ENCODE data around the gene NPLOC4. TPM values are rescaled to one million over a fixed set of nuclear protein-coding genes. Genes with fewer than 3 reads are reported as not detected.
A peak's percentile ranks its signal among the peaks of the same experiment; 100 is the strongest.

NPLOC4 gene
- total and polyA plus RNA-seq, 9 of the 15 experiments (the other 6 are each of a cell fraction or from before 2014, with no cell fraction given): 1.5 to 116 (median 64.5) TPM

DNA sequence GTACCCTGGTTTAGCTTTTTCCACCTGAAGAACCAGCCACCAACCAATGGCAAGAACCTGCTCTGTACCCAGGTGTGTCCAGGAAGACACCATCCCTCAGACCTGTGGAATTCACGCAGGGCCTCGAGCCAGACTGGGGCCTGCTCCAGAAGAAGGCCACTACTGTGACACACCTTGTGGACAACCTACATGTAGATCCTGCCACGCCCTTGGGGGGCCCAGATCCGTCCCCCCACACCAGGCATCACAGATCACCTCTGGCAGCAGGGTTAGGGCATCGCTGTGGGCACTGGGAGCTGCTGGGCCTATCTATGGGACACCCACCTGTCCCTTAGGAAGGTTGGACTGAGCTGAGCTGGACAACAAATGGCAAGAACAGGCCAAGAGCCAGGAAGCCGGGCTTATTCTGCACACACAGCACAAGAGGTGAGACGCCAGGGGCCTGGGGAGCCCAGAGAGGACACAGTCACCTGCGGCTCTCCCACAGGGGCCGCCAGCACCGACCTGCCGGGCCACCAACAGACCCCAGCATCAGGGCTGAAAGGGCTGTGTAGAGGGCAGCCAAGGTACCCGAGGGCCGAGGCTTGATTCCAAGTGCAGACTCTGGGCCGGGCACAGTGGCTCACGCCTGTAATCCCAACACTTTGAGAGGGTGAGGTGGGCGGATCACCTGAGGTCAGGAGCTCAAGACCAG, 92.5 kb downstream of the NPLOC4 start:
- no peak overlapping the region for H2AFZ ChIP-seq (ENCODE audit: low read depth, low read length)
- no TSS peak for BruUV-seq (replicated peaks)
- in situ Hi-C loops (cut with MboI): no loop called here
- H3K36me3 ChIP-seq (ENCODE audit: control insufficient read depth, insufficient read depth, low read length): peaks cover 83% of the 10 kb centered on the region; the same call in 2 of the 3 replicates
- WGBS (ENCODE audit: insufficient coverage, low coverage, missing lambda C conversion rate): 90% methylated on average over 16 of the region's 16 CpGs
- no peak overlapping the region for H3K9ac ChIP-seq (ENCODE audit: insufficient read depth in 1 of 2, low read depth in 2 of 2, low read length in 2 of 2)
- TF ChIP-seq BRF1 (IDR thresholded peaks at IDR 0.05; ENCODE audit: borderline replicate concordance, extremely low read depth, insufficient read length): no peak
- no peak for TF ChIP-seq RHOXF2B (CRISPR knock-in tag; conservative IDR thresholded peaks at IDR 0.05)
- 0 out of 2 replicates have a peak, but pooled peaks have one; percentile 14 for TF ChIP-seq SUPT5H (IDR thresholded peaks at IDR 0.05)
- TF ChIP-seq BACH1 (tag; IDR thresholded peaks at IDR 0.05): no peak
- H3K27me3 ChIP-seq (ENCODE audit: control insufficient read depth in 2 of 2, insufficient read depth in 2 of 2, low read length in 2 of 2): no peaks in the 10 kb centered on the region
- H4K20me1 ChIP-seq (replicated peaks; ENCODE audit: control insufficient read depth, insufficient read depth, low read length): no peaks in the 10 kb centered on the region
- FAIRE-seq (no peak), ATAC-seq (no peak), DNase-seq (ENCODE audit: extremely low read depth in 1 of 4, low spot score in 3 of 4) (no peak)
- H3K9me3 ChIP-seq (replicated peaks; ENCODE audit: control insufficient read depth, insufficient read depth, low read depth, low read length): no peaks in the 10 kb centered on the region
- POLR2A ChIA-PET: interaction anchor here (1.9 to 2.5 kb wide), 2 partner anchors 8 to 11 kb away, joined by 6 to 12 read pairs; partner anchors contain the start of gene FAAP100
- no peak overlapping the region for H3K4me2 ChIP-seq (ENCODE audit: insufficient read depth, low read length)
- no peak overlapping the region for H3K27ac ChIP-seq (ENCODE audit: extremely low read depth, low read depth, low read length)
- no peaks in the 10 kb centered on the region for H3K9me1 ChIP-seq (ENCODE audit: control insufficient read depth, insufficient read depth, low read length)
- H3K4me1 ChIP-seq (replicated peaks in 1 of 2; ENCODE audit: control insufficient read depth in 2 of 2, insufficient read depth in 2 of 2, low read length in 2 of 2): peaks cover 0 to 36% of the 10 kb centered on the region in 2 experiments; a peak in 1 of 5 replicates
- CTCF ChIA-PET (ENCODE audit: low intra/inter-chr PET ratio): no interaction called here
- intact Hi-C loops (cut with micrococcal nuclease): no loop called here
- H3K79me2 ChIP-seq (ENCODE audit: control insufficient read depth, insufficient read depth, low read length): peaks cover 5% of the 10 kb centered on the region
- H3K4me3 ChIP-seq: no peak overlapping the region

DNA sequence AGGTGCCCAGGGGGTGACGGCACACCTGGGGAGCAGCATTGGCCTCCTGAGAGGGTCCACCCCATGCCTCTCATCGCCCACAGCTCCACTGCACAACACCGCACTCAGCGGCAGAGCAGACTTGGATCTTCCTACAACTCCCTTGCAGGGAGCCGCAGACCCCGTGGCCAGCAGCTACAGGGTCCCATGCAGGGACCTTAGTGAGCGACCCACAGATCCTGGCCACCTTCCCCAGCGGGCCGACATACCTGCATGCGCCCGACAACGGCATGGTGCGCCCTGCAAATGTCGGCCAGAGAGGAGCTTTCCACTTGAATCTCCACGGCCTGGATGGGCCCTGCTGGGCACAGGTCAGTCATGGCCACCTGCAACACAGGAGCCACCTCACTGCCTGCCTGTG, 93.2 kb downstream of the NPLOC4 start:
- ATAC-seq: no peak
- H4K20me1 ChIP-seq (replicated peaks; ENCODE audit: control insufficient read depth, insufficient read depth, low read length): no peaks in the 10 kb centered on the region
- no peaks in the 10 kb centered on the region for H3K27me3 ChIP-seq (ENCODE audit: control insufficient read depth in 2 of 2, insufficient read depth in 2 of 2, low read length in 2 of 2)
- H3K4me2 ChIP-seq (ENCODE audit: insufficient read depth, low read length): no peak overlapping the region
- H3K4me1 ChIP-seq (replicated peaks in 1 of 2; ENCODE audit: control insufficient read depth in 2 of 2, insufficient read depth in 2 of 2, low read length in 2 of 2): peaks cover 0 to 38% of the 10 kb centered on the region in 2 experiments; a peak in 1 of 5 replicates
- H2AFZ ChIP-seq (ENCODE audit: low read depth, low read length): no peak overlapping the region
- WGBS (ENCODE audit: insufficient coverage, low coverage, missing lambda C conversion rate): 96% methylated on average over 14 of the region's 15 CpGs
- H3K9me3 ChIP-seq (replicated peaks; ENCODE audit: control insufficient read depth, insufficient read depth, low read depth, low read length): no peaks in the 10 kb centered on the region
- peaks cover 80% of the 10 kb centered on the region; the same call in 2 of the 3 replicates for H3K36me3 ChIP-seq (ENCODE audit: control insufficient read depth, insufficient read depth, low read length)
- H3K9me1 ChIP-seq (ENCODE audit: control insufficient read depth, insufficient read depth, low read length): no peaks in the 10 kb centered on the region
- no peak for FAIRE-seq
- in situ Hi-C loops (cut with MboI): no loop called here
- intact Hi-C loops (cut with micrococcal nuclease): no loop called here
- no TSS peak for BruUV-seq (replicated peaks)
- H3K4me3 ChIP-seq: no peak overlapping the region
- peak overlapping the region in 1 of 2 experiments; percentile 7; a peak in 1 of 4 replicates for H3K9ac ChIP-seq (ENCODE audit: insufficient read depth in 1 of 2, low read depth in 2 of 2, low read length in 2 of 2)
- no peaks in the 10 kb centered on the region for H3K79me2 ChIP-seq (ENCODE audit: control insufficient read depth, insufficient read depth, low read length)
- no peak for DNase-seq (ENCODE audit: extremely low read depth in 1 of 4, low spot score in 3 of 4)
- ChIA-PET CTCF (ENCODE audit: low intra/inter-chr PET ratio) (no interaction called here), POLR2A (interaction anchor here (1.9 to 2.5 kb wide), 2 partner anchors 8 to 10 kb away, joined by 6 to 12 read pairs; partner anchors contain the start of gene FAAP100)
- H3K27ac ChIP-seq (ENCODE audit: extremely low read depth, low read depth, low read length): no peak overlapping the region
- TF ChIP-seq SP2 (IDR thresholded peaks at IDR 0.05; ENCODE audit: extremely low read depth, low read depth, low read length, poor library complexity, severe bottlenecking): no peak
- TF ChIP-seq DDX20 (tag; IDR thresholded peaks at IDR 0.05; ENCODE audit: low read depth): no peak
- TF ChIP-seq TEAD4 (IDR thresholded peaks at IDR 0.05; ENCODE audit: low read length): no peak
- TF ChIP-seq TEAD4 (CRISPR knock-in tag; IDR thresholded peaks at IDR 0.05; ENCODE audit: borderline replicate concordance): no peak
- no peak for TF ChIP-seq ZNF140 (CRISPR knock-in tag; IDR thresholded peaks at IDR 0.05)
- TF ChIP-seq, protein P1, sequence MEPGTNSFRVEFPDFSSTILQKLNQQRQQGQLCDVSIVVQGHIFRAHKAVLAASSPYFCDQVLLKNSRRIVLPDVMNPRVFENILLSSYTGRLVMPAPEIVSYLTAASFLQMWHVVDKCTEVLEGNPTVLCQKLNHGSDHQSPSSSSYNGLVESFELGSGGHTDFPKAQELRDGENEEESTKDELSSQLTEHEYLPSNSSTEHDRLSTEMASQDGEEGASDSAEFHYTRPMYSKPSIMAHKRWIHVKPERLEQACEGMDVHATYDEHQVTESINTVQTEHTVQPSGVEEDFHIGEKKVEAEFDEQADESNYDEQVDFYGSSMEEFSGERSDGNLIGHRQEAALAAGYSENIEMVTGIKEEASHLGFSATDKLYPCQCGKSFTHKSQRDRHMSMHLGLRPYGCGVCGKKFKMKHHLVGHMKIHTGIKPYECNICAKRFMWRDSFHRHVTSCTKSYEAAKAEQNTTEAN (CRISPR knock-in tag; IDR thresholded peaks at IDR 0.05): no peak
- TF ChIP-seq BDP1 (IDR thresholded peaks at IDR 0.05; ENCODE audit: insufficient read depth, insufficient read length): no peak
- TF ChIP-seq, protein P2, sequence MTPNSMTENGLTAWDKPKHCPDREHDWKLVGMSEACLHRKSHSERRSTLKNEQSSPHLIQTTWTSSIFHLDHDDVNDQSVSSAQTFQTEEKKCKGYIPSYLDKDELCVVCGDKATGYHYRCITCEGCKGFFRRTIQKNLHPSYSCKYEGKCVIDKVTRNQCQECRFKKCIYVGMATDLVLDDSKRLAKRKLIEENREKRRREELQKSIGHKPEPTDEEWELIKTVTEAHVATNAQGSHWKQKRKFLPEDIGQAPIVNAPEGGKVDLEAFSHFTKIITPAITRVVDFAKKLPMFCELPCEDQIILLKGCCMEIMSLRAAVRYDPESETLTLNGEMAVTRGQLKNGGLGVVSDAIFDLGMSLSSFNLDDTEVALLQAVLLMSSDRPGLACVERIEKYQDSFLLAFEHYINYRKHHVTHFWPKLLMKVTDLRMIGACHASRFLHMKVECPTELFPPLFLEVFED (CRISPR knock-in tag; conservative IDR thresholded peaks at IDR 0.05): no peak

Data from K562 (cell line).